CD4-positive, alpha-beta T cell treated with Interleukin-4 for 4 hours (primary cell): ENCODE data around the gene PPIP5K1.
"Not testable (repeated sequence)": the region's sequence is repeated elsewhere in the genome, so short reads cannot be mapped to it uniquely, and the experiment has no call there.

Source experiments
- DNase-seq: peaks from one replicate; pipeline ENCODE4 v3.0.0-alpha.2; 2020

The PPIP5K1 gene

DNA sequence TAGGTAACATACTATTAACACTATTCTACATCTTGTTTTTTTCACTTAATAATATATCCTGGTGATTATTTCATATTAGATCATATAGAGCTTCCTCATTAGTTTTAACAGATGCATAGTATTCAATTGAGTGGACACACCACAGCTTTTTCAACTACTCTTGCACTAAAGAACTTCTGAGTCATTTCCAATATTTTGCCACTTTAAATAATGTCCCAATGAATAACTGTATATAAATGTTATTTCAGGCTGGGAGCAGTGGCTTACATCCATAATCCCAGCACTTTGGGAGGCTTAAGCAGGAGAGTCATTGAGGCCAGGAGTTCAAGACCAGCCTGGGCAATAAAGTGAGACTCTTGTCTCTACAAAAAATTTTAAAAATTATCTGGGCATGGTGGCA is 45.7 kb downstream of the PPIP5K1 start:
- DNase-seq, result no peak

DNA sequence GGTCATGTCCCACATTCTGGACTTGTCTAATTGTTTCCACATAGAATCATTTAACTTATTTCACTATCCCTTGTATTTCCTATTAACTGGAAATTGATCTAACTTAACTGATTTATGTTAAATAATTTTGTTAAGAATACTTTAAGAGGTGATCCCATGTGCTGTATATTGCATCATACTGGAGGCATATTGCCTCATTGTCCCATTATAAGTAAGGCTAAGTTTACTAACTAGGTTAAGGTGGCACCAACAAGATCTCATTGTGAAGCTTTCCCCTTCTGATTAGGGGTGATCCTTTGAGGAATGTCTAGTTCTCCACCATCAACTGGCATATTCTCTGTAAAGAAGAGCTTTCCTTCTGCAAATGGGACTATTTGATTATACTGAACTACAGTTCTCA is 48.2 kb downstream of the PPIP5K1 start:
- no peak for DNase-seq

- DNase-seq, result no peak
These were observed 51.9 kb downstream of the PPIP5K1 start for GRCh38 chr15:43538091-43538490.

DNA sequence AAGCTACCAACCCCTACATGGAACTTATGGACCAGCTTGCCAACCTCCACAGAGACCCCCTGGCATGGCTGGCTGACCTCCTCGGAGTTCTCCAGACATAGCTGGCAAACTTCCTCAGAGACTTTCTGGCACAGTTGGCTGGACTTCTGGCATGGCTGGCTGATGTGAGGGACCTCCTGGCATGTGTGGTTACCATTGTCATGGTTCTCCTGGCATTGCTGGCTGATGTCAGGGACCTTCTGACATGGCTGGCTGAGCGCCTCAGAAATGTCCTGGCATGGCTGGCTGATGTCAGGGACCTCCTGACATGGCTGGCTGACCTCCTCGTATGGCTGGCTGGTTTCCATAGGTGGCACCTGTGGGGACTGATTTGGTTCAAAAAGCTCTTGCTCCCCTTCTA is 55.1 kb downstream of the PPIP5K1 start:
- DNase-seq, result no peak

DNA sequence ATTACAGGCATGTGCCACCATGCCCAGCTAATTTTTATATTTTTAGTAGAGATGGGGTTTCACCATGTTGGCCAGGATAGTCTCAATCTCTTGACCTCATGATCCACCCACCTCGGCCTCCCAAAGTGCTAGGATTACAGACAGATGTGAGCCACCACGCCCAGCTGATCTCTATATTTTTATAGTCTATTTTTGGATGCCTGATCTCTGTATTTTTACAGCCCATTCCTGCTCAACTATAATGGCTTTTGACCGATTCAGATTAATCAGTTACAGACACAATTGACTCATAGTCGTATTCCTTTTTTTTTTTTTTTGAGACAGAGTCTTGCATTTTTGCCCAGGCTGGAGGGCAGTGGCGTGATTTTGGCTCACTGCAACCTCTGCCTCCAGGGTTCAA is 57.2 kb downstream of the PPIP5K1 start:
- not testable (repeated sequence) for DNase-seq

- no peak for DNase-seq
These were observed 58.9 kb downstream of the PPIP5K1 start for GRCh38 chr15:43531018-43531670.

- no peak for DNase-seq
These were observed 60.2 kb downstream of the PPIP5K1 start for GRCh38 chr15:43529587-43530345.

GRCh38 chr15:43529141-43529540 is 60.9 kb downstream of the PPIP5K1 start:
- no peak for DNase-seq

DNA sequence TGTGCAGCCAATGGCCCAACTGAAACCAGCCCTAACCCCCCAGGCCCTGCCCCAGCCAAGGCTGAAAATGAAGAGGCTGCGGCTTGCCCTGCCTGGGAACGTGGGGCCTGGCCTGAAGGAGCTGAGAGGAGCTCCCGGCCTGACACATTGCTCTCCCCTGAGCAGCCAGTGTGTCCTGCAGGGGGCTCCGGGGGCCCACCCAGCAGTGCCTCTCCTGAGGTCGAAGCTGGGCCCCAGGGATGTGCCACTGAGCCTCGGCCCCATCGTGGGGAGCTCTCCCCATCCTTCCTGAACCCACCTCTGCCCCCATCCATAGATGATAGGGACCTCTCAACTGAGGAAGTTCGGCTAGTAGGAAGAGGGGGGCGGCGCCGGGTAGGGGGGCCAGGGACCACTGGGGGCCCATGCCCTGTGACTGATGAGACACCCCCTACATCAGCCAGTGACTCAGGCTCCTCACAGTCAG is 61.4 kb downstream of the PPIP5K1 start:
- DNase-seq, result no peak

- DNase-seq, result no peak
These were observed 62.0 kb downstream of the PPIP5K1 start for GRCh38 chr15:43527802-43528541.

GRCh38 chr15:43527016-43527801 is 62.8 kb downstream of the PPIP5K1 start:
- no peak for DNase-seq

DNA sequence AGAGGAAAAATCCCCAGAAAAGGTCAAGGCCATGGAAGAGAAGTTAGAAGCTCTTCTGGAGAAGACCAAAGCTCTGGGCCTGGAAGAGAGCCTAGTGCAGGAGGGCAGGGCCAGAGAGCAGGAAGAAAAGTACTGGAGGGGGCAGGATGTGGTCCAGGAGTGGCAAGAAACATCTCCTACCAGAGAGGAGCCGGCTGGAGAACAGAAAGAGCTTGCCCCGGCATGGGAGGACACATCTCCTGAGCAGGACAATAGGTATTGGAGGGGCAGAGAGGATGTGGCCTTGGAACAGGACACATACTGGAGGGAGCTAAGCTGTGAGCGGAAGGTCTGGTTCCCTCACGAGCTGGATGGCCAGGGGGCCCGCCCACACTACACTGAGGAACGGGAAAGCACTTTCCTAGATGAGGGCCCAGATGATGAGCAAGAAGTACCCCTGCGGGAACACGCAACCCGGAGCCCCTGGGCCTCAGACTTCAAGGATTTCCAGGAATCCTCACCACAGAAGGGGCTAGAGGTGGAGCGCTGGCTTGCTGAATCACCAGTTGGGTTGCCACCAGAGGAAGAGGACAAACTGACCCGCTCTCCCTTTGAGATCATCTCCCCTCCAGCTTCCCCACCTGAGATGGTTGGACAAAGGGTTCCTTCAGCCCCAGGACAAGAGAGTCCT is 63.6 kb downstream of the PPIP5K1 start:
- DNase-seq, result no peak

- DNase-seq, result no peak
These were observed 64.9 kb downstream of the PPIP5K1 start for GRCh38 chr15:43525131-43525530.

- no peak for DNase-seq
These were observed 65.7 kb downstream of the PPIP5K1 start for GRCh38 chr15:43524254-43524845.

DNA sequence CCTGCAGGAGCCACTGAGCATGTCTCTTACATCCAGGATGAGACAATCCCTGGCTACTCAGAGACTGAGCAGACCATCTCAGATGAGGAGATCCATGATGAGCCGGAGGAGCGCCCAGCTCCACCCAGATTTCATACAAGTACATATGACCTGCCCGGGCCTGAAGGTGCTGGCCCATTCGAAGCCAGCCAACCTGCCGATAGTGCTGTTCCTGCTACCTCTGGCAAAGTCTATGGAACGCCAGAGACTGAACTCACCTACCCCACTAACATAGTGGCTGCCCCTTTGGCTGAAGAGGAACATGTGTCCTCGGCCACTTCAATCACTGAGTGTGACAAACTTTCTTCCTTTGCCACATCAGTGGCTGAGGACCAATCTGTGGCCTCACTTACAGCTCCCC is 66.4 kb downstream of the PPIP5K1 start:
- DNase-seq, result no peak

GRCh38 chr15:43522247-43522646 is 67.8 kb downstream of the PPIP5K1 start:
- no peak for DNase-seq

GRCh38 chr15:43521419-43521818 is 68.6 kb downstream of the PPIP5K1 start:
- no peak for DNase-seq

DNA sequence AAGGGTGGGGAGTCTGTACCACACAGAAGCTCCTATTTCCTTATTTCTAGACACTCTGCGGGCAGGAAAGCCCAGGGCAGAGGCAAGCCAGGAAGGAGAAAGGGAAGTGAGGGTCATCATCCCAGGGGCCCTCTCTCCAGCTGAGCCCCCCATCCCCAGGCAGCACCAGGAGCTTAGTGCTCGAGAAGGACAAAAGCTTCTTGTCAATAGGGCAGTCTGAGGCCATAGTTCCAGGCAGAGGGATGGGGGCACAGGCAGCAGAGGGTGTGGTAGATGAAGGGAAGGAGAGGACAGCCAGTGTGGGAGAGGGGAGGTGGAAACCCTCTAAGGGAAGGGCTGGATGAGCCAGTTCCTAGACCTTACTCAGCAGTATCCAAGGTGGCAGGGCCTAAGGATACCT is 69.9 kb downstream of the PPIP5K1 start:
- DNase-seq, result no peak

DNA sequence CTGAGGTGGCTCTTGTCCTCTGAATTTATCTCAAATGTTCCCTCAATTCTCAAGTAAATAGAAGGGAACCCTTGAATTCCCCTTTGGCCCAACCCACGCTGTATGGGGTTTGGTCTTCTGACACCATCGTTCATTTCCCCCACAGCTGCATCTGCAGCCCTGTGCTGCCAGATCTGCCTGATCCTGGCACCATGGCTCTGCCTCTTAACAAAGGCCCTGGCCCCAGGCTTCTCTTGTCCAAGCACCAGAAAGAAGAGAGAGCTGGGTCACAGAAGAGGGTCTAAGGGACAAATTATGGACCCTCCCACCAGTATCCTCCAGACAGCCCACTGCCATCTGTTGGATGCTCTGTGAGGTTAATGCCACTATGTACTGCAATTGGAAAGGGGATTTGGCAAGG is 70.8 kb downstream of the PPIP5K1 start:
- DNase-seq, result no peak

- no peak for DNase-seq
These were observed 71.7 kb downstream of the PPIP5K1 start for GRCh38 chr15:43518197-43518761.

DNA sequence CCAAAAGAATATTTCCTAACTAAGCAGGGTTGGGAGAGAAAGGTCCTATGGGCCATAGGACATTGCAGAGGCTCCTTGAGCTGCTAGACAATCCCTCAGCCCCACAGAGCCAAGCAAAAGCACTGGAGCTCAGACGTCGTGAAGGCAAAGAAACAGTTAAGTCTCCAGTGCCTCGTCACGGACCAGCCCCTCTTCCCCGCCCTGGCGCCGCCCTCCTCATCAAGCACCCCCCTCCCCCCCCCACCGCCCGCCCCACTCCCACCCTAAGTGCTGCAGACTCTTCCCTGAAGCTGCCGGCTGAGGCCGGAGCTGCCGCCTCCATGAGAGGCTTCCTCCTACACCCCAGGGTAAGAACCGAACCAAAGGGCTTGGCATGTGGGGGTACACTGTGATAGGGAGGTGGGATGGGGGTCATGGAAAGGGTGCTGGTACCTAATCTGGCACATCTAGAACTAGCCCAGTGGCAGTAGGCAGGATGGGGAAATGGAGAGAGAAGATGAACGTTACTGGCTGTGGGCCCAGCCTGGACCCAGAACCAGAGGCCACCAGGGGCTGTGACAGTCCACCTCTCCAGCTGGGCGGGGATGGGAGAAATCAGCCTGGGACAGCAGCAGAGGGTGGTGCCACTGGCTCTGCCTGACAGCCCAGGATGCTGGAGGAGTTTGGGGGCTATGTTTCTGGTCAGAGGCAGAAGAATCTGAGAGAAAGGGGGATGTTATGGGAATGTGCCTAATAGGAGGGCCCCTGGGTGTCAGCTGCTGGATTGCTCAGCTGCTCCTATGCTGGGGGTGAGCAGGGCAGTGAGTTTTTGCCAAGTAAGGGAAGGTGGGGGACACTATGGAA is 72.4 kb downstream of the PPIP5K1 start, which contains the start of gene MAP1A:
TSS of gene MAP1A (plus strand) at position 255 of the 843 bp plus-strand sequence. CDS start 3,866 bp downstream, outside the sequence.
- DNase-seq, result no peak
